ENCODE results near the gene IFNGR2. TPM values are rescaled to one million over a fixed set of nuclear protein-coding genes. Genes with fewer than 3 reads are reported as not detected.

Gene IFNGR2
- total RNA-seq, 1 donor from 2014 or later, result 40.5 TPM

DNA sequence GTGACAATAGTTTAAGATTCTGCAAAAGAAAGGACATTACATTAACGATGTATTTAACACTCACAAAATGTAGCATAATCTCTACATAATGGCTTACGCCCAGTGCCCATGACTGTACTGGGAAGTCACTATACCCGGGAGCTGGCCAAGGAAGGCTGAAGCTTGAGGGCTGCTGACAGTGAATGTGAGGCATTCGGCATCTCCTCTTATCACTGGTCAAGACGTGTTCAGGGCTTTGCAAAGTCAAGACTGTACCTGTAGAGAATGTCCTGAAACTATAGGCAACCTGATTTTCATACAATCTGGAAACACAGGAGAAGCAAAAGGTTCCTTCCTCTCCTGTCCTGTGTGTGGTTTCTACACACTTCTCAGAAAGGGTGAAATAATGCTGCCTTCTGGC, 12.7 kb upstream of the IFNGR2 start:
- H3K4me1 Mint-ChIP-seq, result no peaks in the 10 kb centered on the region
- no peaks in the 10 kb centered on the region for H3K36me3 Mint-ChIP-seq (ENCODE audit: low read depth)
- no peak overlapping the region for H3K4me3 Mint-ChIP-seq
- TF ChIP-seq, protein P1, sequence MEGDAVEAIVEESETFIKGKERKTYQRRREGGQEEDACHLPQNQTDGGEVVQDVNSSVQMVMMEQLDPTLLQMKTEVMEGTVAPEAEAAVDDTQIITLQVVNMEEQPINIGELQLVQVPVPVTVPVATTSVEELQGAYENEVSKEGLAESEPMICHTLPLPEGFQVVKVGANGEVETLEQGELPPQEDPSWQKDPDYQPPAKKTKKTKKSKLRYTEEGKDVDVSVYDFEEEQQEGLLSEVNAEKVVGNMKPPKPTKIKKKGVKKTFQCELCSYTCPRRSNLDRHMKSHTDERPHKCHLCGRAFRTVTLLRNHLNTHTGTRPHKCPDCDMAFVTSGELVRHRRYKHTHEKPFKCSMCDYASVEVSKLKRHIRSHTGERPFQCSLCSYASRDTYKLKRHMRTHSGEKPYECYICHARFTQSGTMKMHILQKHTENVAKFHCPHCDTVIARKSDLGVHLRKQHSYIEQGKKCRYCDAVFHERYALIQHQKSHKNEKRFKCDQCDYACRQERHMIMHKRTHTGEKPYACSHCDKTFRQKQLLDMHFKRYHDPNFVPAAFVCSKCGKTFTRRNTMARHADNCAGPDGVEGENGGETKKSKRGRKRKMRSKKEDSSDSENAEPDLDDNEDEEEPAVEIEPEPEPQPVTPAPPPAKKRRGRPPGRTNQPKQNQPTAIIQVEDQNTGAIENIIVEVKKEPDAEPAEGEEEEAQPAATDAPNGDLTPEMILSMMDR (conservative IDR thresholded peaks at IDR 0.05), result no peak
- H3K9me3 Mint-ChIP-seq, result no peaks in the 10 kb centered on the region
- DNase-seq (ENCODE audit: low read depth, low spot score), result no peak
- H3K27ac Mint-ChIP-seq (ENCODE audit: unreplicated experiment), result no peak overlapping the region
- no peaks in the 10 kb centered on the region for H3K27me3 Mint-ChIP-seq (ENCODE audit: low read depth)

DNA sequence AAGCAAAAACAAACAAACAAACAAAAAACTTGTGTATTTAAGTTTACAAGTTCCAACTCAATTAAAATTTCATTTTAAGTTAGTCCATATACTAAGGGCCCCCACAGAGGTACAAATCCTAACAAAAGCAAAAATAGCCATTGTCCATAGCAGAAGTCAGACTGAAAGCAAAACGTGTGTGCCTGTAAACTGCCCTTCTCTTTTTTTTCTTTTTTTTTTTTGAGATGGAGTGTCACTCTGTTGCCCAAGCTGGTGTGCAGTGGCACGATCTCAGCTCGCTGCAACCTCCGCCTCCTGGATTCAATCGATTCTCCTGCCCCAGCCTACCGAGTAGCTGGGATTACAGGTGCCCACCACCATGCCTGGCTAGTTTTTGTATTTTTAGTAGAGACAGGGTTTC, 11.6 kb upstream of the IFNGR2 start:
- TF ChIP-seq, protein P1 (conservative IDR thresholded peaks at IDR 0.05), result no peak
- Mint-ChIP-seq H3K9me3 (no peaks in the 10 kb centered on the region), H3K27me3 (ENCODE audit: low read depth) (no peaks in the 10 kb centered on the region), H3K4me1 (no peaks in the 10 kb centered on the region), H3K4me3 (no peak overlapping the region), H3K36me3 (ENCODE audit: low read depth) (no peaks in the 10 kb centered on the region), H3K27ac (ENCODE audit: unreplicated experiment) (no peak overlapping the region)
- DNase-seq (ENCODE audit: low read depth, low spot score), result no peak

DNA sequence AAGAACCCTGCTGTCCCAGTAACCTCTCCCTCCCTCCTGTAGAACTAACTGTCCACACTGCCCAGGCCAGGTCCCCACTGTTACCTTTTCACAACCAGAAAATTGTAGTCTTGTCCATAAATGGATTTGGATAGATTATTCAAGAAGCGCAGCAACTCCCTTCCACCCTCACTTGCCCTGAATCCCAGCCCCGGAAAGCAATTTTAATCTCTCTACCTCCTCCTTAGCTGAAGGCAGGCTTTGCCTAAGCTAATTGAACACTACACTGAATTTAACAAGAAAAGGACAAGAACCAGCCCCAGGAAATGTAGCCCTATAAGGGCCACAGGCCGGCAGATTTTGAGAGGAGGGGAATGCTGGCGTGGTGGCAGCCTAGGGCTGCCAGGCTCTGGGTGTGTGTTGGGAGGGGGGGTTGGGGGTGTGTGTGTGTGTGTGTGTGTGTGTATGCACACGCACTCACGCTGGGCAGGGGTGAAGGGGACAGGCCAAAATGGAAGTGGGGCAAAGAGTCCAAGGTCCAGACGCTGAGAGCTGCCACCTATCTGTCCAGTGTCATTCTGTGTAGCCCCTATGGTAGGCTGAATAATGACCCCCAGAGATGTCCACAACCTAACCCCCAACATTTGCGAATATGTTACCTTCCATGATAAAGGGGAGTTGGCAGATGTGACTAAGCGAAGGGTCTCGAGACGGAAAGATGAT, 10.8 kb upstream of the IFNGR2 start:
- TF ChIP-seq, protein P1 (conservative IDR thresholded peaks at IDR 0.05), result no peak
- H3K4me1 Mint-ChIP-seq, result no peaks in the 10 kb centered on the region
- H3K36me3 Mint-ChIP-seq (ENCODE audit: low read depth), result no peaks in the 10 kb centered on the region
- no peaks in the 10 kb centered on the region for H3K27me3 Mint-ChIP-seq (ENCODE audit: low read depth)
- no peaks in the 10 kb centered on the region for H3K9me3 Mint-ChIP-seq
- H3K4me3 Mint-ChIP-seq, result no peak overlapping the region
- DNase-seq (ENCODE audit: low read depth, low spot score), result no peak
- no peak overlapping the region for H3K27ac Mint-ChIP-seq (ENCODE audit: unreplicated experiment)

DNA sequence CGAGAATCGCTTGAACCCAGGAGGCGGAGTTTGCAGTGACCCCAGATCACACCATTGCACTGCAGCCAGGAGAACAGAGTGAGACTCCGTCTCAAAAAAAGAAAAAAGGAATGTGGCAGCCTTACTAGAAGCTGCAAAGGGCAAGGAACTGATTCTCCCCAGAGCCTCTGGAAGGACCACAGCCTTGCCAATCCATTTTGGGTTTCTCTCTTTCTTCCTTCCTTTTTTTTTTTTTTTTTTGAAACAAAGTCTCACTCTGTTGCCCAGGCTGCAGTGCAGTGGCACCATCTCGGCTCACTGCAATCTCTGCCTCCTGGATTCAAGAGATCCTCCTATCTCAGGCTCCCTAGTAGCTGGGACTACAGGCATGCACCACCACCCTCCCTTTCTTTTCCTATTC, 9.9 kb upstream of the IFNGR2 start:
- no peak for DNase-seq (ENCODE audit: low read depth, low spot score)
- no peaks in the 10 kb centered on the region for H3K27me3 Mint-ChIP-seq (ENCODE audit: low read depth)
- no peak overlapping the region for H3K4me3 Mint-ChIP-seq
- TF ChIP-seq, protein P1 (conservative IDR thresholded peaks at IDR 0.05), result no peak
- no peaks in the 10 kb centered on the region for H3K4me1 Mint-ChIP-seq
- no peaks in the 10 kb centered on the region for H3K36me3 Mint-ChIP-seq (ENCODE audit: low read depth)
- H3K27ac Mint-ChIP-seq (ENCODE audit: unreplicated experiment), result no peak overlapping the region
- no peaks in the 10 kb centered on the region for H3K9me3 Mint-ChIP-seq

DNA sequence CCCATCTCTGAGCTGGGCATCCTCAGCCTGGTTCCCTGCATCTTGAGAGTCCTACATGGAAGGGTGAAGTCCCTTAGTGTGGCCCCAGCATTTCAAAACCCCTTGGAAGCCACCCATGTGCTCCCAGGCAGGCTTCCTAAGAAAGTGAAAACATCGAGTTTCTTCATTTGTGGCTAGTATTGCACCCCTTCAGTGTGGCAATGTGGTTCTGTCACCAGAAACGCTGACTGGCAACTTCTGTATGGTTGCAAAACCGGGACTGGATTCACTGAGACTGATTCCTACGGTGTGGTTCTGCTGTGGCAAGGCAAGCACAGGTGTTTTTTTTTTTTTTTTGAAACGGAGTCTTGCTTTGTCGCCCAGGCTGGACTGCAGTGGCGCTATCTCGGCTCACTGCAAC, 9.0 kb upstream of the IFNGR2 start:
- no peaks in the 10 kb centered on the region for H3K9me3 Mint-ChIP-seq
- DNase-seq (ENCODE audit: low read depth, low spot score), result no peak
- no peaks in the 10 kb centered on the region for H3K27me3 Mint-ChIP-seq (ENCODE audit: low read depth)
- TF ChIP-seq, protein P1 (conservative IDR thresholded peaks at IDR 0.05), result no peak
- no peak overlapping the region for H3K27ac Mint-ChIP-seq (ENCODE audit: unreplicated experiment)
- no peak overlapping the region for H3K4me3 Mint-ChIP-seq
- H3K36me3 Mint-ChIP-seq (ENCODE audit: low read depth), result no peaks in the 10 kb centered on the region
- H3K4me1 Mint-ChIP-seq, result no peaks in the 10 kb centered on the region
